ENCODE data around the gene ADAR.

ADAR gene

DNA sequence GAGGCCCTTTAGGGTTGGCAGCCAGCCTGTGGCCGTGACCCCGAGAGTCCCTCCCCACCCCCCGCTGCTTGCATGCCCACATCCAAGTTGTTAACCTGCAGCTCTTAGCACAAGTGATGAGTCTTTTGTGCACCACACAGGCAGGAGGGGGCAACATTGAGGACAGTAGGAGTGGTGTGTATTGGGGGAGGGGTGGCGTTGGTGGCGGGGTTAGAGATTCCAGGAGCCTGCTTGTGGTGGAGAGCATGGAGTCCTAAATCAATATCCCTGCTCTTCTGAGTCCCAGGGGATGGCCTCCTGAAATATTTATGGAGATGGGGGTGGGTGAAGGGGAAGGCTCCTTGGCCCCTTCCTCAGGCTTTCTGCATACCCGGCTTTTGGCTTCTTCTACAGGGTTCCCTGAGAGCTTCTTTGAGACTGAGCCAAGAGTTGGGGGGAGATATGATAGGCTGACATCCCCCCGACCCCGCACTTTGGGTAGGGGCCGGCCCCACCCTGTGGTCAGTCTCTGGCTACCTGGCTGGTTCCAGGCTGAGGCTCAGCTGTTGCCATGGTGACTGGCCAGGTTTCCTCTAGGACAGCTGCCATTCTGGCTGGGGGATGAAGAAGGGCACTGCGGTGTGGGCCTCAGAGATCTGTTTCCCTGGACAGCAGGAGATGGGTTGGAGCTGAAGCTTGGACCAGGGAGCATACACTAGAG, 35.4 kb downstream of the ADAR start:
- no peak for DNase-seq (ENCODE audit: low read depth)
- no peak overlapping the region for H3K4me3 ChIP-seq (ENCODE audit: low read depth, low read length)
- no peak for TF ChIP-seq MYC (IDR thresholded peaks at IDR 0.05; ENCODE audit: low read depth, low read length)
- no peak for TF ChIP-seq MAX (IDR thresholded peaks at IDR 0.05; ENCODE audit: low read depth, low read length)
- TF ChIP-seq, protein P1, sequence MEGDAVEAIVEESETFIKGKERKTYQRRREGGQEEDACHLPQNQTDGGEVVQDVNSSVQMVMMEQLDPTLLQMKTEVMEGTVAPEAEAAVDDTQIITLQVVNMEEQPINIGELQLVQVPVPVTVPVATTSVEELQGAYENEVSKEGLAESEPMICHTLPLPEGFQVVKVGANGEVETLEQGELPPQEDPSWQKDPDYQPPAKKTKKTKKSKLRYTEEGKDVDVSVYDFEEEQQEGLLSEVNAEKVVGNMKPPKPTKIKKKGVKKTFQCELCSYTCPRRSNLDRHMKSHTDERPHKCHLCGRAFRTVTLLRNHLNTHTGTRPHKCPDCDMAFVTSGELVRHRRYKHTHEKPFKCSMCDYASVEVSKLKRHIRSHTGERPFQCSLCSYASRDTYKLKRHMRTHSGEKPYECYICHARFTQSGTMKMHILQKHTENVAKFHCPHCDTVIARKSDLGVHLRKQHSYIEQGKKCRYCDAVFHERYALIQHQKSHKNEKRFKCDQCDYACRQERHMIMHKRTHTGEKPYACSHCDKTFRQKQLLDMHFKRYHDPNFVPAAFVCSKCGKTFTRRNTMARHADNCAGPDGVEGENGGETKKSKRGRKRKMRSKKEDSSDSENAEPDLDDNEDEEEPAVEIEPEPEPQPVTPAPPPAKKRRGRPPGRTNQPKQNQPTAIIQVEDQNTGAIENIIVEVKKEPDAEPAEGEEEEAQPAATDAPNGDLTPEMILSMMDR (IDR thresholded peaks at IDR 0.05; ENCODE audit: low read depth, low read length): no peak
- TF ChIP-seq POLR2A (IDR thresholded peaks at IDR 0.05; ENCODE audit: extremely low read depth, insufficient read length): no peak

DNA sequence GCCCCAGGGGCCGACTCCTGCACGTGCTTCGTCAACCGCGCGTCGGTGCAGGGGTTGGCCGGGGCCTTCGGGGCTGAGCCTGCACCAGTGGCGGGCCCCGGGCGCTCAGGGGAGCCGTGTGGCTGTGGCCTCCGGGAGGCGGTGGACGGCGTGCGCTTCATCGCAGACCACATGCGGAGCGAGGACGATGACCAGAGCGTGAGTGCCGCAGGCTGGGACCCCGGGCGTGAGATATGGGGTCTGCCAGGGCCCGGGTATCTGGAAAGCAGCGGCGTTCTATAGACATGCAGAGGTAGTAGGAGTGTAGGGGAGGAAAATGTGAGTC, 36.1 kb downstream of the ADAR start:
- TF ChIP-seq MYC (IDR thresholded peaks at IDR 0.05; ENCODE audit: low read depth, low read length) (no peak), POLR2A (IDR thresholded peaks at IDR 0.05; ENCODE audit: extremely low read depth, insufficient read length) (no peak), MAX (IDR thresholded peaks at IDR 0.05; ENCODE audit: low read depth, low read length) (no peak)
- TF ChIP-seq, protein P1 (IDR thresholded peaks at IDR 0.05; ENCODE audit: low read depth, low read length): no peak
- no peak overlapping the region for H3K4me3 ChIP-seq (ENCODE audit: low read depth, low read length)
- DNase-seq (ENCODE audit: low read depth): no peak

GRCh38 chr1:154571244-154571963, 36.6 kb downstream of the ADAR start:
- no peak overlapping the region for H3K4me3 ChIP-seq (ENCODE audit: low read depth, low read length)
- no peak for TF ChIP-seq POLR2A (IDR thresholded peaks at IDR 0.05; ENCODE audit: extremely low read depth, insufficient read length)
- no peak for TF ChIP-seq MAX (IDR thresholded peaks at IDR 0.05; ENCODE audit: low read depth, low read length)
- DNase-seq (ENCODE audit: low read depth): no peak

- no peak for DNase-seq (ENCODE audit: low read depth)
- no peak overlapping the region for H3K4me3 ChIP-seq (ENCODE audit: low read depth, low read length)
- TF ChIP-seq, protein P1 (IDR thresholded peaks at IDR 0.05; ENCODE audit: low read depth, low read length): no peak
- TF ChIP-seq MAX (IDR thresholded peaks at IDR 0.05; ENCODE audit: low read depth, low read length) (no peak), POLR2A (IDR thresholded peaks at IDR 0.05; ENCODE audit: extremely low read depth, insufficient read length) (no peak), MYC (IDR thresholded peaks at IDR 0.05; ENCODE audit: low read depth, low read length) (no peak)
Measured at GRCh38 chr1:154568157-154568815, 39.7 kb downstream of the ADAR start.

DNA sequence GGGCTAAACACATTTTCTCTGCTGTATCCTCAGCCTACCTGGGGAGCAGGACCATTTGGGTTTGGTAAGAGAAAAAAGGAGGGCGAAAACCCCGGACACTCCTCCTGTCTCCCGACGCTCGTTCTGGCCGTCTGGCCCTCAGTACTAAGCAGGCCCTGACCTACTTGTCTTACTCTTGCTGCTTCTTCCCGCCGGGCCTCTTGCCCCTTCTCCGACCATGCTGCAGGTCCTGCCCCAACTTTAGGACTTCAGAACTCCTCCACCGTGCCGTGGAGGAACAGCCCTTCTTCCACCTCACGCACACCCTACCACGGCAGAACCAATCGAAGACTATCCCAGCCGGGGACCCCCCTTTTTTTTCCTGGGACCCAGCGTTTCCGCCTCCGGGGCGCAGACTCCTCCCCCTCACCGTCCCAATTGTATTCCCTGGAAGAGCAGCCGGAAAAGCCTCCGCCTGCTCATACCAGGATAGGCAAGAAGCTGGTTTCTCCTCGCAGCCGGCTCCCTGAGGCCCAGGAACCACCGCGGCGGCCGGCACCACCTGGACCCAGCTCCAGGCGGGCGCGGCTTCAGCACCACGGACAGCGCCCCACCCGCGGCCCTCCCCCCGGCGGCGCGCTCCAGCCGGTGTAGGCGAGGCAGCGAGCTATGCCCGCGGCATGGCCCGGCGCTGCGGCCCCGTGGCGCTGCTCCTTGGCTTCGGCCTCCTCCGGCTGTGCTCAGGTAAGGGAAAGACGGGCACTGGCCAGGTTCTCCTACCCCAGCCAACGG, 40.4 kb downstream of the ADAR start, which contains the start of gene CHRNB2:
Gene CHRNB2, plus strand, starts transcription at position 393 of the 771 bp plus-strand sequence. Its CDS starts 267 bp downstream, at position 660.
- H3K4me3 ChIP-seq (ENCODE audit: low read depth, low read length): no peak within 1 kb of the TSS
- TF ChIP-seq, protein P1 (IDR thresholded peaks at IDR 0.05; ENCODE audit: low read depth, low read length): no peak
- TF ChIP-seq MYC (IDR thresholded peaks at IDR 0.05; ENCODE audit: low read depth, low read length): 0 out of 2 replicates have a peak, but pooled peaks have one; percentile 9
- peak; percentile 65 for DNase-seq (ENCODE audit: low read depth)

Data from NB4 (cell line).